MM.1S (cell line): ENCODE data around the gene STAB1.

Experiments
- DNase-seq: peaks from one replicate; pipeline ENCODE4 v3.0.0-alpha.2; 2015
- H2AFZ ChIP-seq: fragments of 300-600 bp; sonication (generic); 2 replicates; pipeline ENCODE4 v1.6.0; 2016; ENCODE audit warnings: antibody characterized with exemption, low read length
- H3F3A ChIP-seq: fragments of 300-600 bp; sonication (generic); 2 replicates; pipeline ENCODE4 v1.6.1; 2016; ENCODE audit warnings: mild to moderate bottlenecking, antibody characterized with exemption, low read length, moderate library complexity, mixed read lengths; ENCODE audit not compliant: insufficient read depth
- H3K27ac ChIP-seq: fragments of 300-600 bp; sonication (generic); 2 replicates; pipeline ENCODE4 v1.5.1; 2016; ENCODE audit warnings: mild to moderate bottlenecking, low read length
- H3K27me3 ChIP-seq: fragments of 300-600 bp; sonication (generic); replicated peaks from 2 replicates; pipeline ENCODE4 v1.6.0; 2016; ENCODE audit warnings: low read length; ENCODE audit not compliant: insufficient read depth
- H3K36me3 ChIP-seq: fragments of 300-600 bp; sonication (generic); replicated peaks from 2 replicates; pipeline ENCODE4 v1.6.1; 2016; ENCODE audit warnings: mild to moderate bottlenecking, low read length, mixed read lengths; ENCODE audit not compliant: insufficient read depth
- H3K4me1 ChIP-seq: fragments of 300-600 bp; sonication (generic); 2 replicates; pipeline ENCODE4 v1.6.1; 2016; ENCODE audit warnings: low read length, mixed read lengths
- H3K4me2 ChIP-seq: fragments of 300-600 bp; sonication (generic); 2 replicates; pipeline ENCODE4 v1.6.0; 2016; ENCODE audit warnings: low read depth, low read length
- H3K4me3 ChIP-seq: fragments of 300-600 bp; sonication (generic); 2 replicates; pipeline ENCODE4 v1.5.1; 2016; ENCODE audit warnings: low read length, mixed read lengths
- H3K79me2 ChIP-seq: fragments of 300-600 bp; sonication (generic); 2 replicates; pipeline ENCODE4 v1.6.1; 2016; ENCODE audit warnings: mixed run types, low read length, mixed read lengths
- H3K9ac ChIP-seq: fragments of 300-600 bp; sonication (generic); 2 replicates; pipeline ENCODE4 v1.6.1; 2016; ENCODE audit warnings: low read length, mixed read lengths
- H3K9me2 ChIP-seq: fragments of 300-600 bp; sonication (generic); replicated peaks from 2 replicates; pipeline ENCODE4 v1.6.1; 2016; ENCODE audit warnings: mild to moderate bottlenecking, low read length, mixed read lengths; ENCODE audit not compliant: insufficient read depth
- H3K9me3 ChIP-seq: fragments of 300-600 bp; sonication (generic); replicated peaks from 2 replicates; pipeline ENCODE4 v1.6.1; 2016; ENCODE audit warnings: mild to moderate bottlenecking, low read length, mixed read lengths; ENCODE audit not compliant: insufficient read depth
- H4K20me1 ChIP-seq: fragments of 300-600 bp; sonication (generic); 2 replicates; pipeline ENCODE4 v1.6.1; 2016; ENCODE audit warnings: mild to moderate bottlenecking, low read length, moderate library complexity, mixed read lengths; ENCODE audit not compliant: insufficient read depth
- CTCF ChIP-seq: fragments of 300-600 bp; sonication (generic); IDR thresholded peaks from 2 replicates; pipeline ENCODE4 v1.5.1; 2016; ENCODE audit warnings: antibody characterized with exemption, low read length, mixed read lengths
- EZH2 ChIP-seq: fragments of 300-600 bp; sonication (generic); optimal IDR thresholded peaks from 2 replicates; pipeline ENCODE3; 2017; ENCODE audit warnings: low read depth, mild to moderate bottlenecking, antibody characterized with exemption, low read length, mixed read lengths
- EZH2phosphoT487 ChIP-seq: fragments of 300-600 bp; sonication (generic); IDR thresholded peaks from 2 replicates; pipeline ENCODE4 v1.6.1; 2018; ENCODE audit warnings: antibody characterized with exemption, low read length

Gene STAB1

GRCh38 chr3:52546111-52546901, 51.2 kb downstream of the STAB1 start:
- Histone ChIP-seq H3K27ac (no peak overlapping the region), H3K9me2 (no peaks in the 10 kb centered on the region), H3K4me2 (no peak overlapping the region), H3K4me1 (peaks cover 17% of the 10 kb centered on the region), H4K20me1 (no peaks in the 10 kb centered on the region), H3K9me3 (no peaks in the 10 kb centered on the region), H3K9ac (no peak overlapping the region), H3F3A (peaks cover 13% of the 10 kb centered on the region), H3K79me2 (peaks cover 37% of the 10 kb centered on the region), H3K27me3 (no peaks in the 10 kb centered on the region), H3K4me3 (no peak overlapping the region), H2AFZ (no peak overlapping the region), H3K36me3 (peaks cover 13% of the 10 kb centered on the region; the same call in 1 of the 2 replicates)
- no peak for DNase-seq
- no peak for TF ChIP-seq CTCF
- no peak for TF ChIP-seq EZH2phosphoT487
- TF ChIP-seq EZH2, result no peak

- no peaks in the 10 kb centered on the region for H3K27me3 ChIP-seq
- 0 out of 2 replicates have a peak overlapping the region, but pooled peaks have one; percentile 8 for H3K4me2 ChIP-seq
- peaks cover 17% of the 10 kb centered on the region for H3K4me1 ChIP-seq
- DNase-seq, result peak; percentile 61
- no peaks in the 10 kb centered on the region for H3K9me3 ChIP-seq
- TF ChIP-seq EZH2 (no peak), CTCF (no peak), EZH2phosphoT487 (no peak)
- no peaks in the 10 kb centered on the region for H3K9me2 ChIP-seq
- H4K20me1 ChIP-seq, result no peaks in the 10 kb centered on the region
- no peak overlapping the region; the same call in 1 of the 2 replicates for H3K9ac ChIP-seq
- no peak overlapping the region for H2AFZ ChIP-seq
- H3K27ac ChIP-seq, result peak overlapping the region; percentile 59; the same call in 1 of the 2 replicates
- peaks cover 13% of the 10 kb centered on the region for H3F3A ChIP-seq
- no peak overlapping the region for H3K4me3 ChIP-seq
- H3K36me3 ChIP-seq, result peaks cover 10% of the 10 kb centered on the region; the same call in 1 of the 2 replicates
- H3K79me2 ChIP-seq, result peaks cover 28% of the 10 kb centered on the region
Measured at GRCh38 chr3:52547143-52547542, 52.0 kb downstream of the STAB1 start.

GRCh38 chr3:52551118-52551517, 56.0 kb downstream of the STAB1 start:
- Histone ChIP-seq H2AFZ (no peak overlapping the region), H3K27ac (no peak overlapping the region), H3K9me3 (no peaks in the 10 kb centered on the region), H3K4me3 (no peak overlapping the region), H3K4me1 (peaks cover 17% of the 10 kb centered on the region), H3K4me2 (no peak overlapping the region), H3K79me2 (peaks cover 15% of the 10 kb centered on the region; the same call in 1 of the 2 replicates), H3K9ac (no peak overlapping the region), H3K9me2 (no peaks in the 10 kb centered on the region), H3K36me3 (peaks cover 11% of the 10 kb centered on the region), H4K20me1 (no peaks in the 10 kb centered on the region), H3K27me3 (no peaks in the 10 kb centered on the region), H3F3A (peaks cover 13% of the 10 kb centered on the region)
- TF ChIP-seq EZH2 (no peak), EZH2phosphoT487 (no peak), CTCF (no peak)
- DNase-seq, result no peak
